HepG2 (cell line): Measurements from ENCODE around the gene TSHZ2. TPM values are rescaled to one million over a fixed set of nuclear protein-coding genes. Genes with fewer than 3 reads are reported as not detected.

ENCODE experiments used
- ARNT ChIP-seq: fragments of 450-650 bp; IDR thresholded peaks from 2 replicates; pipeline ENCODE4 v1.6.1; 2017
- MAFG ChIP-seq: sonication (generic); formaldehyde crosslinking; IDR thresholded peaks from 2 replicates; pipeline ENCODE4 v1.5.1; 2020; ENCODE audit warnings: mild to moderate bottlenecking, missing genetic modification reagents
- PHF8 ChIP-seq: sonication (generic); formaldehyde crosslinking; IDR thresholded peaks from 2 replicates; pipeline ENCODE4 v1.5.0; 2020; ENCODE audit warnings: missing genetic modification reagents
- POLR2G ChIP-seq: fragments of 200-400 bp; formaldehyde crosslinking; IDR thresholded peaks from 2 replicates; pipeline ENCODE4 v1.6.1; 2018; ENCODE audit warnings: mild to moderate bottlenecking, low read depth, low read length, moderate library complexity
- ZBTB1 ChIP-seq: sonication (generic); formaldehyde crosslinking; IDR thresholded peaks from 2 replicates; pipeline ENCODE4 v1.4.0; 2020; ENCODE audit warnings: missing genetic modification reagents, borderline replicate concordance
- ZNF121 ChIP-seq: sonication (generic); formaldehyde crosslinking; IDR thresholded peaks from 2 replicates; pipeline ENCODE4 v1.5.0; 2020; ENCODE audit warnings: mild to moderate bottlenecking, missing genetic modification reagents
- ZNF713 ChIP-seq: sonication (generic); formaldehyde crosslinking; IDR thresholded peaks from 2 replicates; pipeline ENCODE4 v1.4.0; 2020; ENCODE audit warnings: mild to moderate bottlenecking, missing genetic modification reagents
- ZNF737 ChIP-seq: sonication (generic); formaldehyde crosslinking; IDR thresholded peaks from 2 replicates; pipeline ENCODE4 v1.5.0; 2020; ENCODE audit warnings: missing genetic modification reagents, mild to moderate bottlenecking, borderline replicate concordance
- ZNF883 ChIP-seq: sonication (generic); formaldehyde crosslinking; IDR thresholded peaks from 2 replicates; pipeline ENCODE4 v1.5.1; 2020; ENCODE audit warnings: mild to moderate bottlenecking, missing genetic modification reagents; ENCODE audit errors: not compliant biosample characterization
- ZSCAN22 ChIP-seq: sonication (generic); formaldehyde crosslinking; IDR thresholded peaks from 2 replicates; pipeline ENCODE4 v1.4.0; 2020; ENCODE audit warnings: mild to moderate bottlenecking, missing genetic modification reagents
- polyA plus RNA-seq, 8 experiments: library from polyadenylated mRNA; depleted of rRNA in 3 of 8; stranded (reverse) in 7 of 8; unstranded in 1 of 8; fragments of >200 nt; fragmentation: Illumina TruSeq in 4 of 8; extraction: Trizol in 4 of 8; gene quantifications; 2 replicates each; pipeline versions ENCODE4 v1.2.1 to v1.2.3, GENCODE V29; 2011 to 2016; ENCODE audit warnings: low read depth in 4 of 8, missing spikeins in 1 of 8, mixed read lengths in 1 of 8; ENCODE audit not compliant: insufficient read depth in 1 of 8
- total RNA-seq, 5 experiments: library from RNA; depleted of rRNA; stranded (reverse); fragments of >200 nt; fragmentation: Illumina TruSeq; extraction: Trizol; gene quantifications; 2 replicates each; pipeline ENCODE4 v1.2.3, GENCODE V29; 2016; ENCODE audit warnings: low read depth in 1 of 5
- TF ChIP-seq, protein P1 (sequence below): sonication (generic); formaldehyde crosslinking; IDR thresholded peaks from 2 replicates; pipeline ENCODE4 v1.5.1; 2020; ENCODE audit warnings: missing genetic modification reagents, mild to moderate bottlenecking, borderline replicate concordance
- TF ChIP-seq, protein P2 (sequence below): sonication (generic); formaldehyde crosslinking; IDR thresholded peaks from 2 replicates; pipeline ENCODE4 v1.5.0; 2020; ENCODE audit warnings: mild to moderate bottlenecking, missing genetic modification reagents
- TF ChIP-seq, protein P3 (sequence below): sonication (generic); formaldehyde crosslinking; IDR thresholded peaks from 2 replicates; pipeline ENCODE4 v1.8.0; 2022; ENCODE audit warnings: missing genetic modification reagents, low read depth, mild to moderate bottlenecking, borderline replicate concordance
- TF ChIP-seq, protein P4 (sequence below): sonication (generic); formaldehyde crosslinking; IDR thresholded peaks from 2 replicates; pipeline ENCODE4 v1.4.0; 2020; ENCODE audit warnings: missing genetic modification reagents
- TF ChIP-seq, protein P5 (sequence below): IDR thresholded peaks from 2 replicates; pipeline ENCODE4 v1.6.1; 2016; ENCODE audit warnings: missing biosample characterization, missing genetic modification reagents, low read depth
- TF ChIP-seq, protein P6 (sequence below): sonication (generic); formaldehyde crosslinking; IDR thresholded peaks from 2 replicates; pipeline ENCODE4 v1.5.1; 2020; ENCODE audit warnings: mild to moderate bottlenecking, missing genetic modification reagents, borderline replicate concordance

Gene TSHZ2
- total and polyA plus RNA-seq, 2 of the 13 experiments (the other 11 are each of a cell fraction or from before 2014, with no cell fraction given) = 0.01 TPM; not detected in 1

DNA sequence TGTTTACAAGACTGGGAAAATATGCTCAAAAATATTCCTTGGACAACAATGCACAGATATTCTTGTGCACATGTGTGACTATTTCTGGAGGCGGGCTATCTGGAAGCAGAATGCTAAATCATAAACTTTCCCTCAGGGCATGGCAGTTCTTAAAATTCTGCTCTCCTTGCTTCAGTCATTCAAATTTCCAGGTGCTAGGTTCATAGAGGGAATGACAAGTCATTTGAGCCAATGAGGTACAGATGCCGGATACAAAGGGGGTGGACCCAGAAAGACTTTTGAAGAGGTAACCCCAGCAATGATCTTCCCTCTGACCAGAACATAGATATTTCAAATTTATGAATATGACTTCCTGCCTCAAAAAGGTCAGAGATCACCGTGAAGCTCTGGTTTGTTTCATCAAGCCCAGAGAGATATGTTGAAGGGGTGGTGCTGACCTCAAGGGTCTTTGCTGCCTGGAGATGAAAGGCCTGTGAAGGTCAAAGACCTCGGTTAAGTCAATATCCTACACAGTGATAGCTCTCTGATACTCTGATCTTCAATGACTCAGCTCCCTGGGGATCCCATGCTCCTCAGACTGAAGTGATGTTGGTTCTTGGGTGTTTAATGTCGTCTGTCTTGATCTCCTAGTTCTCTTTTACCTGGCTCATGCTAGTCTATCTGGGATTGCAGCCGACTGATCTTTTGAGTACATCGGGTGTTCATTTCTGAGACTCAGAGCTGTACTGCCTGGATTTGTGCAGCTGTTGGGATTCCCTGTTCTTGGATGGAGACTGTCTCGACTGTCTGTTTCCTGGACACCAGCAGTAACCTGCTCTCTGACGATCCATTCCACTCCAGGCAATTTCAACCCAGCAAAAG is 47.5 kb upstream of the TSHZ2 start (continued):
- TF ChIP-seq, protein P1, sequence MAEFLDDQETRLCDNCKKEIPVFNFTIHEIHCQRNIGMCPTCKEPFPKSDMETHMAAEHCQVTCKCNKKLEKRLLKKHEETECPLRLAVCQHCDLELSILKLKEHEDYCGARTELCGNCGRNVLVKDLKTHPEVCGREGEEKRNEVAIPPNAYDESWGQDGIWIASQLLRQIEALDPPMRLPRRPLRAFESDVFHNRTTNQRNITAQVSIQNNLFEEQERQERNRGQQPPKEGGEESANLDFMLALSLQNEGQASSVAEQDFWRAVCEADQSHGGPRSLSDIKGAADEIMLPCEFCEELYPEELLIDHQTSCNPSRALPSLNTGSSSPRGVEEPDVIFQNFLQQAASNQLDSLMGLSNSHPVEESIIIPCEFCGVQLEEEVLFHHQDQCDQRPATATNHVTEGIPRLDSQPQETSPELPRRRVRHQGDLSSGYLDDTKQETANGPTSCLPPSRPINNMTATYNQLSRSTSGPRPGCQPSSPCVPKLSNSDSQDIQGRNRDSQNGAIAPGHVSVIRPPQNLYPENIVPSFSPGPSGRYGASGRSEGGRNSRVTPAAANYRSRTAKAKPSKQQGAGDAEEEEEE (CRISPR knock-in tag) = peak; percentile 89; the same call in 1 of the 2 replicates
- TF ChIP-seq, protein P2, sequence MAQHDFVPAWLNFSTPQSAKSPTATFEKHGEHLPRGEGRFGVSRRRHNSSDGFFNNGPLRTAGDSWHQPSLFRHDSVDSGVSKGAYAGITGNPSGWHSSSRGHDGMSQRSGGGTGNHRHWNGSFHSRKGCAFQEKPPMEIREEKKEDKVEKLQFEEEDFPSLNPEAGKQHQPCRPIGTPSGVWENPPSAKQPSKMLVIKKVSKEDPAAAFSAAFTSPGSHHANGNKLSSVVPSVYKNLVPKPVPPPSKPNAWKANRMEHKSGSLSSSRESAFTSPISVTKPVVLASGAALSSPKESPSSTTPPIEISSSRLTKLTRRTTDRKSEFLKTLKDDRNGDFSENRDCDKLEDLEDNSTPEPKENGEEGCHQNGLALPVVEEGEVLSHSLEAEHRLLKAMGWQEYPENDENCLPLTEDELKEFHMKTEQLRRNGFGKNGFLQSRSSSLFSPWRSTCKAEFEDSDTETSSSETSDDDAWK (CRISPR knock-in tag) = no peak
- peak; percentile 44; the same call in 1 of the 2 replicates for TF ChIP-seq PHF8 (CRISPR knock-in tag)
- no peak for TF ChIP-seq ZNF121 (CRISPR knock-in tag)
- TF ChIP-seq, protein P3, sequence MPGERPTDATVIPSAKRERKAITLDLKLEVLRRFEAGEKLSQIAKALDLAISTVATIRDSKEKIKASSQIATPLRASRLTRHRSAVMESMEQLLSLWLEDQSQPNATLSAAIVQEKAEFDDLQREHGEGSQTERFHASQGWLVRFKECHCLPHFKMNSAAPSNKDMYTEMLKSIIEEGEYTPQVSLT (CRISPR knock-in tag) = 0 out of 2 replicates have a peak, but pooled peaks have one; percentile 40
- no peak for TF ChIP-seq ZBTB1 (CRISPR knock-in tag)
- TF ChIP-seq, protein P4, sequence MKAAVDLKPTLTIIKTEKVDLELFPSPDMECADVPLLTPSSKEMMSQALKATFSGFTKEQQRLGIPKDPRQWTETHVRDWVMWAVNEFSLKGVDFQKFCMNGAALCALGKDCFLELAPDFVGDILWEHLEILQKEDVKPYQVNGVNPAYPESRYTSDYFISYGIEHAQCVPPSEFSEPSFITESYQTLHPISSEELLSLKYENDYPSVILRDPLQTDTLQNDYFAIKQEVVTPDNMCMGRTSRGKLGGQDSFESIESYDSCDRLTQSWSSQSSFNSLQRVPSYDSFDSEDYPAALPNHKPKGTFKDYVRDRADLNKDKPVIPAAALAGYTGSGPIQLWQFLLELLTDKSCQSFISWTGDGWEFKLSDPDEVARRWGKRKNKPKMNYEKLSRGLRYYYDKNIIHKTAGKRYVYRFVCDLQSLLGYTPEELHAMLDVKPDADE = no peak
- TF ChIP-seq, protein P5, sequence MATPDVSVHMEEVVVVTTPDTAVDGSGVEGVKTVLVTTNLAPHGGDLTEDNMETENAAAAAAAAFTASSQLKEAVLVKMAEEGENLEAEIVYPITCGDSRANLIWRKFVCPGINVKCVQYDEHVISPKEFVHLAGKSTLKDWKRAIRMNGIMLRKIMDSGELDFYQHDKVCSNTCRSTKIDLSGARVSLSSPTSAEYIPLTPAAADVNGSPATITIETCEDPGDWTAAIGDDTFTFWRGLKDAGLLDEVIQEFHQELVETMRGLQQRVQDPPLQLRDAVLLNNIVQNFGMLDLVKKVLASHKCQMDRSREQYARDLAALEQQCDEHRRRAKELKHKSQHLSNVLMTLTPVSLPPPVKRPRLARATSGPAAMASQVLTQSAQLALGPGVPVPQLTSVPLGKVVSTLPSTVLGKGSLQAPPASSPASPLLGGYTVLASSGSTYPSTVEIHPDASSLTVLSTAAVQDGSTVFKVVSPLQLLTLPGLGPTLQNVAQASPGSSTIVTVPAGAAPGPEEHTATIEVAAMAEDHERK (CRISPR knock-in tag) = no peak
- TF ChIP-seq ZNF737 = no peak
- TF ChIP-seq, protein P6, sequence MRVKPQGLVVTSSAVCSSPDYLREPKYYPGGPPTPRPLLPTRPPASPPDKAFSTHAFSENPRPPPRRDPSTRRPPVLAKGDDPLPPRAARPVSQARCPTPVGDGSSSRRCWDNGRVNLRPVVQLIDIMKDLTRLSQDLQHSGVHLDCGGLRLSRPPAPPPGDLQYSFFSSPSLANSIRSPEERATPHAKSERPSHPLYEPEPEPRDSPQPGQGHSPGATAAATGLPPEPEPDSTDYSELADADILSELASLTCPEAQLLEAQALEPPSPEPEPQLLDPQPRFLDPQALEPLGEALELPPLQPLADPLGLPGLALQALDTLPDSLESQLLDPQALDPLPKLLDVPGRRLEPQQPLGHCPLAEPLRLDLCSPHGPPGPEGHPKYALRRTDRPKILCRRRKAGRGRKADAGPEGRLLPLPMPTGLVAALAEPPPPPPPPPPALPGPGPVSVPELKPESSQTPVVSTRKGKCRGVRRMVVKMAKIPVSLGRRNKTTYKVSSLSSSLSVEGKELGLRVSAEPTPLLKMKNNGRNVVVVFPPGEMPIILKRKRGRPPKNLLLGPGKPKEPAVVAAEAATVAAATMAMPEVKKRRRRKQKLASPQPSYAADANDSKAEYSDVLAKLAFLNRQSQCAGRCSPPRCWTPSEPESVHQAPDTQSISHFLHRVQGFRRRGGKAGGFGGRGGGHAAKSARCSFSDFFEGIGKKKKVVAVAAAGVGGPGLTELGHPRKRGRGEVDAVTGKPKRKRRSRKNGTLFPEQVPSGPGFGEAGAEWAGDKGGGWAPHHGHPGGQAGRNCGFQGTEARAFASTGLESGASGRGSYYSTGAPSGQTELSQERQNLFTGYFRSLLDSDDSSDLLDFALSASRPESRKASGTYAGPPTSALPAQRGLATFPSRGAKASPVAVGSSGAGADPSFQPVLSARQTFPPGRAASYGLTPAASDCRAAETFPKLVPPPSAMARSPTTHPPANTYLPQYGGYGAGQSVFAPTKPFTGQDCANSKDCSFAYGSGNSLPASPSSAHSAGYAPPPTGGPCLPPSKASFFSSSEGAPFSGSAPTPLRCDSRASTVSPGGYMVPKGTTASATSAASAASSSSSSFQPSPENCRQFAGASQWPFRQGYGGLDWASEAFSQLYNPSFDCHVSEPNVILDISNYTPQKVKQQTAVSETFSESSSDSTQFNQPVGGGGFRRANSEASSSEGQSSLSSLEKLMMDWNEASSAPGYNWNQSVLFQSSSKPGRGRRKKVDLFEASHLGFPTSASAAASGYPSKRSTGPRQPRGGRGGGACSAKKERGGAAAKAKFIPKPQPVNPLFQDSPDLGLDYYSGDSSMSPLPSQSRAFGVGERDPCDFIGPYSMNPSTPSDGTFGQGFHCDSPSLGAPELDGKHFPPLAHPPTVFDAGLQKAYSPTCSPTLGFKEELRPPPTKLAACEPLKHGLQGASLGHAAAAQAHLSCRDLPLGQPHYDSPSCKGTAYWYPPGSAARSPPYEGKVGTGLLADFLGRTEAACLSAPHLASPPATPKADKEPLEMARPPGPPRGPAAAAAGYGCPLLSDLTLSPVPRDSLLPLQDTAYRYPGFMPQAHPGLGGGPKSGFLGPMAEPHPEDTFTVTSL (CRISPR knock-in tag) = peak; percentile 96
- no peak for TF ChIP-seq ZNF713
- TF ChIP-seq ARNT = no peak
- TF ChIP-seq ZSCAN22 (CRISPR knock-in tag) = no peak
- peak; percentile 89 for TF ChIP-seq MAFG (CRISPR knock-in tag)
- TF ChIP-seq ZNF883 = no peak
- TF ChIP-seq POLR2G = peak; percentile 46; the same call in 1 of the 2 replicates
